ENCODE measurements around the gene FHIT. TPM values are rescaled to one million over a fixed set of nuclear protein-coding genes. Genes with fewer than 3 reads are reported as not detected.

The FHIT gene
- total and polyA plus RNA-seq, 2 experiments from 2014 or later, result 9.7 to 16.2 TPM

GRCh38 chr3:59733041-59733809 lies 1518.0 kb downstream of the FHIT start:
- no peaks in the 10 kb centered on the region for H4K20me1 ChIP-seq (ENCODE audit: insufficient read depth, poor library complexity, severe bottlenecking)
- no peaks in the 10 kb centered on the region for H3K9me3 ChIP-seq (ENCODE audit: low read depth)

DNA sequence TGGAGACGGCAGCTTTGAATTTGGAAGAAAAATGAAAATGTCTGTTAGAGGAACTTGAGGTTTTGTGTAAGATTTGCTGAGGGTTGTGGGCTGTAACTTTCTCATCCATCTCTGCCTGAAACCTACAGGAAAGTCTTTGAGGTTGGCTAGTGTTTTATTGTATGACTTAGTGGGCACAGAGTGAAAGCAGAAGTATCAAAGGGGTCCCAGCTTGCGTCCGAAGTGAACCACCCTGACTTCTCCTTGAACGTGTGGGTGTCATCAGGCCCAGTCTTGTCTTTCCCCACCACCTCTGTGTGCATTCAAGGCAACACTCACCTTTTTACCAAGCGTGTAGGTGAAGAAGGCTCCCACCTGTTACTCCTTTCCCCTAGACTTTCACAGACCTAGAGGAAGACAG lies 1519.3 kb downstream of the FHIT start:
- H3K4me1 ChIP-seq (ENCODE audit: insufficient read depth), result peaks cover 8% of the 10 kb centered on the region
- H3K9me3 ChIP-seq (ENCODE audit: low read depth), result no peaks in the 10 kb centered on the region
- no peaks in the 10 kb centered on the region for H3K79me2 ChIP-seq
- no peaks in the 10 kb centered on the region for H3K27me3 ChIP-seq
- no peak for TF ChIP-seq EZH2 (IDR thresholded peaks at IDR 0.05; ENCODE audit: borderline replicate concordance)
- no peak for TF ChIP-seq CTCF (IDR thresholded peaks at IDR 0.05; ENCODE audit: poor library complexity)
- TF ChIP-seq EZH2phosphoT487 (IDR thresholded peaks at IDR 0.05; ENCODE audit: low read depth, severe bottlenecking, unreplicated experiment), result no peak
- WGBS (ENCODE audit: low lambda C conversion rate, missing lambda C conversion rate), result 93% methylated on average over 5 of the region's 5 CpGs
- no peak overlapping the region for H3K4me2 ChIP-seq
- no peak overlapping the region for H2AFZ ChIP-seq
- no peak overlapping the region for H3K27ac ChIP-seq
- no peaks in the 10 kb centered on the region for H3K9me2 ChIP-seq (replicated peaks; ENCODE audit: insufficient read depth)
- H3K36me3 ChIP-seq (replicated peaks; ENCODE audit: insufficient read depth, low read depth), result no peaks in the 10 kb centered on the region
- DNase-seq (ENCODE audit: low spot score), result no peak
- no peaks in the 10 kb centered on the region for H4K20me1 ChIP-seq (ENCODE audit: insufficient read depth, poor library complexity, severe bottlenecking)
- no peak overlapping the region for H3K4me3 ChIP-seq

More at GRCh38 chr3:59733041-59733809, 1518.0 kb downstream of the FHIT start:
- 79% methylated on average over 6 of the region's 6 CpGs for WGBS (ENCODE audit: low lambda C conversion rate, missing lambda C conversion rate)
- H3K27me3 ChIP-seq, result no peaks in the 10 kb centered on the region
- no peak overlapping the region for H3K27ac ChIP-seq
- no peaks in the 10 kb centered on the region for H3K36me3 ChIP-seq (replicated peaks; ENCODE audit: insufficient read depth, low read depth)
- H2AFZ ChIP-seq, result no peak overlapping the region
- DNase-seq (ENCODE audit: low spot score), result no peak
- H3K4me1 ChIP-seq (ENCODE audit: insufficient read depth), result no peaks in the 10 kb centered on the region
- no peaks in the 10 kb centered on the region for H3K9me2 ChIP-seq (replicated peaks; ENCODE audit: insufficient read depth)
- H3K4me3 ChIP-seq, result no peak overlapping the region
- H3K4me2 ChIP-seq, result no peak overlapping the region
- TF ChIP-seq CTCF (IDR thresholded peaks at IDR 0.05; ENCODE audit: poor library complexity) (no peak), EZH2 (IDR thresholded peaks at IDR 0.05; ENCODE audit: borderline replicate concordance) (no peak), EZH2phosphoT487 (IDR thresholded peaks at IDR 0.05; ENCODE audit: low read depth, severe bottlenecking, unreplicated experiment) (no peak)
- no peaks in the 10 kb centered on the region for H3K79me2 ChIP-seq

- TF ChIP-seq EZH2 (IDR thresholded peaks at IDR 0.05; ENCODE audit: borderline replicate concordance), result no peak
- no peak for TF ChIP-seq EZH2phosphoT487 (IDR thresholded peaks at IDR 0.05; ENCODE audit: low read depth, severe bottlenecking, unreplicated experiment)
- TF ChIP-seq CTCF (IDR thresholded peaks at IDR 0.05; ENCODE audit: poor library complexity), result no peak
- H3K36me3 ChIP-seq (replicated peaks; ENCODE audit: insufficient read depth, low read depth), result no peaks in the 10 kb centered on the region
- 87% methylated on average over 4 of the region's 4 CpGs for WGBS (ENCODE audit: low lambda C conversion rate, missing lambda C conversion rate)
- no peak overlapping the region for H2AFZ ChIP-seq
- peaks cover 8% of the 10 kb centered on the region for H3K4me1 ChIP-seq (ENCODE audit: insufficient read depth)
- H3K27ac ChIP-seq, result no peak overlapping the region
- H4K20me1 ChIP-seq (ENCODE audit: insufficient read depth, poor library complexity, severe bottlenecking), result no peaks in the 10 kb centered on the region
- H3K4me3 ChIP-seq, result no peak overlapping the region
- H3K27me3 ChIP-seq, result no peaks in the 10 kb centered on the region
- H3K9me3 ChIP-seq (ENCODE audit: low read depth), result no peaks in the 10 kb centered on the region
- H3K4me2 ChIP-seq, result no peak overlapping the region
- DNase-seq (ENCODE audit: low spot score), result no peak
- H3K79me2 ChIP-seq, result no peaks in the 10 kb centered on the region
- no peaks in the 10 kb centered on the region for H3K9me2 ChIP-seq (replicated peaks; ENCODE audit: insufficient read depth)
These were observed 1520.7 kb downstream of the FHIT start for GRCh38 chr3:59730591-59730990.

All from hepatocyte (in vitro differentiated cells).